ENCODE data around the gene TRAF3IP1.

DNA sequence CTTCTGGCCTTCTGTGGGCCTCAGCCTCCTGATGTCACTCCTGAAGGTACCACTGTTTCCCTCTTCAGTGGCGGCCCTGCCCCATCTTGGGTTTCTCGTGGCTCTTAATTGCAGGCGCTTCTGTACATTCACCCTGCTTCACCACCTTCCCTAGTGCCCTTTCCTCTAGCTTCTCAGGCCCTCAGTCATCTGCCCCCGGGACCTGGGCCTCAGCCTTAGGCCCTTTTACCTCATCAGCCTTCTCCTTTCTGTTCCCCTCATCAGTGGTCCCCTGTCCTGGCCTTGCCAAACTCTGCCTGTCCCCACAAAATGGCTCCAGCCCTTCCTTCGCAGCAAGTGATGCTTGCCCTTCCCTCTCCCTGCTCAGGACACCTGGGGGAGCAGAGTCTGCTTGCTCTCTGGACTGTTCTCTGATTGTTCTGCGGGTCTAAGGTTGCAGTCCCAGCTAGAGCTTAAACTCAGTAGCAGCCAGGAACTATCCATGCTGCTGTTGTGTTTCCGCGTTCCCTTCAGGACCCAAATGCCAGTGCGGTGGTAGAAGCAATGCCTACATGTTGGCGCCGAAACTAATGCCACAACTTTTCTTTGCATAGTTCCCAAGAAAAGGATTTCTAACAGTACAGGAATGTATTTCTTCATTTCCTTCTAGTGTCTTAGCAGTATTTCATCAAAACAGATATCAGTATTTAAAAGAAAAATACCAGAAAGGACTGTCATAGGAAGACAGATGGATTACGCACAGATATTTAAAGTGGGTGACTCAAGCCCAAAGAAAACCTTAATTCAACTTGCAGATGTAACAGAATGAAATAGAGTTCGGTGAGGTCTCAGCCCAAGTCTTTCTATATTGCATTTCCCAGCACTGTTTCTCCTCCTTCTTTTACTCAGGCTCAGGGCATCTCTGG lies 113.9 kb downstream of the TRAF3IP1 start:
- TF ChIP-seq, protein P1, sequence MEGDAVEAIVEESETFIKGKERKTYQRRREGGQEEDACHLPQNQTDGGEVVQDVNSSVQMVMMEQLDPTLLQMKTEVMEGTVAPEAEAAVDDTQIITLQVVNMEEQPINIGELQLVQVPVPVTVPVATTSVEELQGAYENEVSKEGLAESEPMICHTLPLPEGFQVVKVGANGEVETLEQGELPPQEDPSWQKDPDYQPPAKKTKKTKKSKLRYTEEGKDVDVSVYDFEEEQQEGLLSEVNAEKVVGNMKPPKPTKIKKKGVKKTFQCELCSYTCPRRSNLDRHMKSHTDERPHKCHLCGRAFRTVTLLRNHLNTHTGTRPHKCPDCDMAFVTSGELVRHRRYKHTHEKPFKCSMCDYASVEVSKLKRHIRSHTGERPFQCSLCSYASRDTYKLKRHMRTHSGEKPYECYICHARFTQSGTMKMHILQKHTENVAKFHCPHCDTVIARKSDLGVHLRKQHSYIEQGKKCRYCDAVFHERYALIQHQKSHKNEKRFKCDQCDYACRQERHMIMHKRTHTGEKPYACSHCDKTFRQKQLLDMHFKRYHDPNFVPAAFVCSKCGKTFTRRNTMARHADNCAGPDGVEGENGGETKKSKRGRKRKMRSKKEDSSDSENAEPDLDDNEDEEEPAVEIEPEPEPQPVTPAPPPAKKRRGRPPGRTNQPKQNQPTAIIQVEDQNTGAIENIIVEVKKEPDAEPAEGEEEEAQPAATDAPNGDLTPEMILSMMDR (IDR thresholded peaks at IDR 0.05): no peak
- no peak for TF ChIP-seq EZH2 (IDR thresholded peaks at IDR 0.05; ENCODE audit: borderline replicate concordance, insufficient read depth, low read depth, low read length, poor library complexity, severe bottlenecking)

All from B cell (primary cell).